Measurements from ENCODE around the gene EVA1A. TPM values are rescaled to one million over a fixed set of nuclear protein-coding genes. Genes with fewer than 3 reads are reported as not detected.

Gene EVA1A
- total RNA-seq, 2 experiments from 2014 or later = 0.43 TPM; not detected in 1

DNA sequence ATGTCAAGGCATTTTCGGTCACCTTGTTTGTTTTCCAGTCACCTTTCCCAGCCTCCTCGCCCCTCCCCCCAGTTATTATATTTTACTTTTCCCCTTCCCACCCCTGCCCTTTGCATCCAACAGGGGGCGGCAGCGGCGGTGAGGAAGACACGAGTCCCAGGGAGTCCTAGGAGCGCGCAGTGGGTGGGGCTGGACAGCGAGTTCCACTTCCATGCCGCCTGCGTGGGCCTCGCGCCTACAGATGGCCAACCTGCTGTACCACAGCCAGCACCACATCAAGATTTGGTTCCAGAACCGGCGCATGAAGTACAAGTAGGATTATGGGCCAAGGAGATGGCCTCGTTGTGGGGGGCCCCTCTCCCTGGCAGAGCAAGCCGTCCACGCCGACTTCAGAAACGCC is 37.2 kb upstream of the EVA1A start:
- POLR2A ChIA-PET = no interaction called here
- Mint-ChIP-seq H3K9me3 (no peaks in the 10 kb centered on the region), H3K4me1 (ENCODE audit: low read depth) (no peaks in the 10 kb centered on the region), H3K27me3 (no peaks in the 10 kb centered on the region), H3K4me3 (no peak overlapping the region), H3K27ac (no peak overlapping the region), H3K36me3 (ENCODE audit: low read depth) (no peaks in the 10 kb centered on the region)
- intact Hi-C loops (cut with micrococcal nuclease) = no loop called here
- CTCF ChIA-PET = no interaction called here
- TF ChIP-seq, protein P1, sequence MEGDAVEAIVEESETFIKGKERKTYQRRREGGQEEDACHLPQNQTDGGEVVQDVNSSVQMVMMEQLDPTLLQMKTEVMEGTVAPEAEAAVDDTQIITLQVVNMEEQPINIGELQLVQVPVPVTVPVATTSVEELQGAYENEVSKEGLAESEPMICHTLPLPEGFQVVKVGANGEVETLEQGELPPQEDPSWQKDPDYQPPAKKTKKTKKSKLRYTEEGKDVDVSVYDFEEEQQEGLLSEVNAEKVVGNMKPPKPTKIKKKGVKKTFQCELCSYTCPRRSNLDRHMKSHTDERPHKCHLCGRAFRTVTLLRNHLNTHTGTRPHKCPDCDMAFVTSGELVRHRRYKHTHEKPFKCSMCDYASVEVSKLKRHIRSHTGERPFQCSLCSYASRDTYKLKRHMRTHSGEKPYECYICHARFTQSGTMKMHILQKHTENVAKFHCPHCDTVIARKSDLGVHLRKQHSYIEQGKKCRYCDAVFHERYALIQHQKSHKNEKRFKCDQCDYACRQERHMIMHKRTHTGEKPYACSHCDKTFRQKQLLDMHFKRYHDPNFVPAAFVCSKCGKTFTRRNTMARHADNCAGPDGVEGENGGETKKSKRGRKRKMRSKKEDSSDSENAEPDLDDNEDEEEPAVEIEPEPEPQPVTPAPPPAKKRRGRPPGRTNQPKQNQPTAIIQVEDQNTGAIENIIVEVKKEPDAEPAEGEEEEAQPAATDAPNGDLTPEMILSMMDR (IDR thresholded peaks at IDR 0.05) = no peak
- DNase-seq = no peak
- ATAC-seq = no peak

DNA sequence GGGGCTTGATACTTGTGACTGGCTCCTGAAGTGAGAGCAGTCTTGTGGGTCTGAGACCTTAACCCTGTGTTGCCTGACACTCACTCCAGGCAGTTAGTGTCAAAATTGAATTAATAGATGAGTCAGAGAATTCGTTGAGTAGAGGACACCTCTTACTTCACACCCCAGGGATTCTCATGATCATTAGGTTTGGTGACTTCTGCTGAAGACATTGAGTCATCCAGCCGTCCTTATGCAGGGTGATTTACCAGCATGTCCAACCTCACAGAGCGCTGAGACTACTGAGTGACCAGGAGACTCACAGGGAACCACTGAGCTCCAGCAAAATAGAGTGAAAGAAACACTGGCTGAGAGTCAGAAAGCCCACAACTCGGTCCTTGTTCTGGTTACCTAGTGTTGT is 36.0 kb upstream of the EVA1A start:
- no peak for ATAC-seq
- Mint-ChIP-seq H3K36me3 (ENCODE audit: low read depth) (no peaks in the 10 kb centered on the region), H3K27me3 (peaks cover 2% of the 10 kb centered on the region)

GRCh38 chr2:75595541-75596395 is 35.0 kb upstream of the EVA1A start:
- ChIA-PET POLR2A (no interaction called here), CTCF (interaction anchor here (0.7 to 2.5 kb wide), 2 partner anchors 11 to 13 kb away, joined by 3 to 14 read pairs; no protein-coding TSS in a partner anchor)
- no peak overlapping the region for H3K4me3 Mint-ChIP-seq
- no peak for ATAC-seq
- TF ChIP-seq, protein P1 (IDR thresholded peaks at IDR 0.05) = no peak
- H3K4me1 Mint-ChIP-seq (ENCODE audit: low read depth) = no peaks in the 10 kb centered on the region
- DNase-seq = no peak
- intact Hi-C loops (cut with micrococcal nuclease) = no loop called here
- peaks cover 3% of the 10 kb centered on the region for H3K27me3 Mint-ChIP-seq
- no peak overlapping the region for H3K27ac Mint-ChIP-seq
- no peaks in the 10 kb centered on the region for H3K36me3 Mint-ChIP-seq (ENCODE audit: low read depth)
- peaks cover 1% of the 10 kb centered on the region for H3K9me3 Mint-ChIP-seq

More for the DNA sequence above, 36.0 kb upstream of the EVA1A start:
- TF ChIP-seq, protein P1 (IDR thresholded peaks at IDR 0.05) = no peak
- no peak overlapping the region for H3K4me3 Mint-ChIP-seq
- no peaks in the 10 kb centered on the region for H3K4me1 Mint-ChIP-seq (ENCODE audit: low read depth)
- POLR2A ChIA-PET = no interaction called here
- no peak for DNase-seq
- no peak overlapping the region for H3K27ac Mint-ChIP-seq
- no peaks in the 10 kb centered on the region for H3K9me3 Mint-ChIP-seq
- CTCF ChIA-PET = interaction anchor here (0.7 to 2.5 kb wide), 2 partner anchors 10 to 12 kb away, joined by 3 to 14 read pairs; no protein-coding TSS in a partner anchor
- intact Hi-C loops (cut with micrococcal nuclease) = no loop called here

GRCh38 chr2:75594596-75594995 is 33.9 kb upstream of the EVA1A start:
- ChIA-PET POLR2A (no interaction called here), CTCF (no interaction called here)
- H3K4me3 Mint-ChIP-seq = no peak overlapping the region
- no peaks in the 10 kb centered on the region for H3K4me1 Mint-ChIP-seq (ENCODE audit: low read depth)
- DNase-seq (no peak), ATAC-seq (no peak)
- intact Hi-C loops (cut with micrococcal nuclease) = no loop called here
- H3K27me3 Mint-ChIP-seq = peaks cover 6% of the 10 kb centered on the region
- H3K9me3 Mint-ChIP-seq = peaks cover 3% of the 10 kb centered on the region
- no peak overlapping the region for H3K27ac Mint-ChIP-seq
- no peaks in the 10 kb centered on the region for H3K36me3 Mint-ChIP-seq (ENCODE audit: low read depth)
- TF ChIP-seq, protein P1 (IDR thresholded peaks at IDR 0.05) = no peak

DNA sequence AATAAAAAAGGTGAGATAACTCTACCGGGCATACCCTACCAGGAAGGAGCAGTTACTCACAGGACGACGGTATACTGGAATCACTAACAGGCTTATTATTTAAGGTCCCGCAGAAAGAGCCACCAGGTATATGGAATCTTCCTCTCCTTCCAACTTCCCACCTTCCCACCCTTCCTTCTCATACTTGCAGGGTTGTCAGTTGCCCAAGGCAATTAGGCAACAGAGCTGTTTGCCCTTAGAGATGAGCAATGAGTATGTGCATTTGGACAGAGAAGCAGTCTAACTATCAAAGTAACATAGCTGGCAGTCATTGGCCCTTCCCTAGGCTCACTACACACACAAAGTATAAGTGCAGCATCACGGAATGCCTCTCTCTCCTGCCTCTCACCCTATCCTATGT is 32.1 kb upstream of the EVA1A start:
- Mint-ChIP-seq H3K4me1 (ENCODE audit: low read depth) (no peaks in the 10 kb centered on the region), H3K36me3 (ENCODE audit: low read depth) (no peaks in the 10 kb centered on the region), H3K27me3 (peaks cover 6% of the 10 kb centered on the region), H3K27ac (no peak overlapping the region), H3K4me3 (no peak overlapping the region), H3K9me3 (peaks cover 3% of the 10 kb centered on the region)
- CTCF ChIA-PET = interaction anchor here (1.0 kb wide), 2 partner anchors 36 to 49 kb away, joined by 3 read pairs; no protein-coding TSS in a partner anchor
- POLR2A ChIA-PET = no interaction called here
- intact Hi-C loops (cut with micrococcal nuclease) = no loop called here
- TF ChIP-seq, protein P1 (IDR thresholded peaks at IDR 0.05) = no peak
- DNase-seq = no peak
- ATAC-seq = no peak
